Fibroblast of skin of abdomen (primary cell): ENCODE measurements around the gene PRR7.
A peak's percentile ranks its signal among the peaks of the same experiment; 100 is the strongest.

Source experiments
- DNase-seq: peaks from one replicate; pipeline ENCODE4 v3.0.0-alpha.2; 2013

The PRR7 gene

DNA sequence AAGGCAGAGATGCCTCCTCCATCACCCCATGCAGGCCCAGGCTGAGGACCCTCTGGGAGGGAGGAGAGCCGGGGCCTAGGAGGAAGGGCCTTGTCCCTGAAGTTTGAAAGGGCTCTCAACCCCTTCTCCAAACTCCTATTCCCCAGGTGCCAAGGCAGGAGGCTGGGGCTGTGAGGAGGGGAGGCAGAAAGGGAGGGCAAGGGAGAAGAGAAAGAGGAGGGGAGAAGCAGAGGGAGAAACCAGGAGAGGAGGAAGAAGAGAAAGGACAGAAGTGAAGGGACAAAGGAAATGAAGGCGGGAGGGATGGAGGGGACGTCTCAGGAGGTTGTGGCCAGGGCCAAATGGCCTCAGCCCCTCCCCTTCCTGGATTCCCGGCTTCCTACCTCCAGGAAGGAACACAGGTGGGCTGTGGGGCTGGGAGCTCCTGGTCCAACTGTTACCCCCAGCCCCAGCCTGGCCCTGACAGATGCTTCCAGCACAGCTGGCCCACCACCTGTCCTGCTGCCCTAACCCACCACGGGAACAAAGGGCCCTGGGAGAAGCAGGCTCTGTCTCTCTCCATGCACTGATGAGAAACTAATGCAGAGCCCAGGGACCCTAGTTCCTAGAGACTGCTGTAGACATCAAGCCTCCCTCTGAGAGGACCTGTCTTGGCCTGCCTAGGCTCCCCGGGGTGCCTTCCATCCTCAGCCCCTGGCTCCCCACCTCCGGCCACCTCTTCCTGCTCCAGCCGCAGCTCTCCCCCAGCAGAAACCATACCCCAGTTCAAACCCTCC, 23.3 kb downstream of the PRR7 start:
- no peak for DNase-seq

DNA sequence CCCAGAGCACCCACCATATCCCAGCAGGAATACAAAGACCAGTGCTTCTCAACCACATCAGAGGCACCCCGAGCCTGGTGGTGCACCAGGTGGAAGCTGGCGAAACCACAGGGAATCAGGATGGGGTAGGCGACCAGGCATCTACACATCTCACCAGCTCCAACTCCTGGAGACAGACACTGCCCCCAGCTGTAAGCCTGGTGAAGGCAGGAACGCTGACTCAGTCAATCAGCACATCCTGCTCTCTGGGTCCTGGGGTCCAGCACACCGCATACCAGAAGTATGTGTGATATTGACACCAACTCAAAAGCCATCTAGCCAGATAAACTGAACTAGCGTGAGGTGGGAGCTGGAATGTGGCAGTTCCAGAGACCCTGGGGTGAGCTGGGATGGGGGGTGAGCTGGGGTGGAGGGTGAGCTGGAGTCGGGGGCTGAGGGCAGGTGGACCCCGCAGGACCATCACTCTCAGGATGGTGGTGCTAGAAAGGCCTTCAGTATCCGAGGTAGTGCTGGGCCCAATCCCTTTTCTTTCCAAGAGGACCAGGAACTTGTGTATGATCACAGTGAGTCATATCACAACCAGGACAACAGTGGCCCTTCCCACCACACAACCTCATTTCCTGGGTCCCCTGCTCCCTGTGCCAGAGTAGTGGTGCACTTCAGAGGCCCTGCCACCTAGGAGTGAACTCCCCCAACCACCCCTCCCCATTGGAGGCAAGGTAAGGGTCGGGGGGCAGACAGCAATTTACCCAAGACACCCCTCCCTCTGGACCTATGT, 24.3 kb downstream of the PRR7 start:
- peak; percentile 68 for DNase-seq

- peak; percentile 65 for DNase-seq
These were observed 25.2 kb downstream of the PRR7 start for GRCh38 chr5:177471610-177472356.

- DNase-seq = peak; percentile 52
These were observed 26.1 kb downstream of the PRR7 start for GRCh38 chr5:177472460-177473442.

- DNase-seq = peak; percentile 80
These were observed 26.9 kb downstream of the PRR7 start, which contains the start of gene DBN1 for GRCh38 chr5:177473443-177474001. TSS of gene DBN1 (minus strand) at chr5:177473634. CDS start at chr5:177473521, 113 bp downstream.

DNA sequence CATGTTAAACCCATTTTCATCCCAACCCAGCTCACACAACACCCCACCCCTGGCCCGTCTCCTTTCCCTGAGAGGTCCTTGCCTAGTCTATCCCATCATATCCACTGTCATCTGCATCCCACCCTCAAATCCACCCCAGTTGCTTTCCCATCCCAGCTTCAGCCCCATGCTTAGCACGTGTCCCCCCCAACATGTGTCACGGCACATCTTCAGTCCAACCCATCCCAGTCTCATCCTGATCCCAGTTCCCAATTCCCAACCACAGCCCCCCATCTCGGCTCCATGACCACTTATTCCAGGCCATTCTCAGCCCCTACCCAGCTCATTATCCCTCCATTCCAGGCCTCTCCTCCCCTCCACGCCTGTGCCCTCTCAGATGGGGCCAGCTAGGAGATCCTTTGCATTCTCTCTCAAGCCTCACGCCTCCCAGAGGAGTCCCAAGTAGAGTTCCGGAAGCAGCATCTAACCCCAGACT, 27.4 kb downstream of the PRR7 start:
- DNase-seq = peak; percentile 47

DNA sequence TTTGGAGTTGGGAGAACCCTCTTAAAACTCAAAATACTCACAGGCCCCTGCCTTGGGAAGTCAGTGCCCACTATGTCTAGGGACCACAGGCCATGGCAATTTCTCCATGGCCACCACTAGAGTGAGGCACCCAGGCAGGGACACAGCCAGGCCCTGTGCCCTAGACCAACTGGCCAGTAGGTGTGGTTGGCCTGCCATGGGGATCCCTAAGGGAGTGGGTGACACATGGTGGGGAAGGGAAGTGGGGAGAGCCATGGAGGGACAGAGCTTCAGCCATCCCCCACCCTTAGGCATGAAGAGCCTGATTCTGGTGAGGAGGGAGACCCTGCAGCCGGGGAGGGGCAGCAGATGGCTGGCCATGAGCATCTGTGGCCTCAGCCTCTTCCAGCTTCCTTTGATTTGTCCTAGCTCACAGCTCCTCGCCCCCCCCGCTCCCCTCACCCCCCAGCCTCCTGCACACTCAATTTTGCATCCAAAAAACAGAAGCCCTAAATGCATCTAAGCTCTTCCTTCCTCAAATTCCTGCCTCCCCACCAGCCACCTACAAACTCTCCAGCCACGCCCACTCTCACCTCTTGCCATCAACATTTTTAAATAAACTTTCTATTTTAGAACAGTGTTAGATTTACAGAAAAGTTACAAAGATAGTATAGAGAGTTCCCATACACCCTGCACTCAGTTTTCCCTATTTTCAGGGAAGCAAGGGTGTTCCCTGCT, 28.4 kb downstream of the PRR7 start:
- DNase-seq = peak; percentile 50

- DNase-seq = no peak
These were observed 29.2 kb downstream of the PRR7 start for GRCh38 chr5:177475563-177476427.

GRCh38 chr5:177476531-177477233, 30.1 kb downstream of the PRR7 start:
- peak; percentile 76 for DNase-seq

GRCh38 chr5:177477701-177478477, 31.3 kb downstream of the PRR7 start:
- DNase-seq = peak; percentile 49

DNA sequence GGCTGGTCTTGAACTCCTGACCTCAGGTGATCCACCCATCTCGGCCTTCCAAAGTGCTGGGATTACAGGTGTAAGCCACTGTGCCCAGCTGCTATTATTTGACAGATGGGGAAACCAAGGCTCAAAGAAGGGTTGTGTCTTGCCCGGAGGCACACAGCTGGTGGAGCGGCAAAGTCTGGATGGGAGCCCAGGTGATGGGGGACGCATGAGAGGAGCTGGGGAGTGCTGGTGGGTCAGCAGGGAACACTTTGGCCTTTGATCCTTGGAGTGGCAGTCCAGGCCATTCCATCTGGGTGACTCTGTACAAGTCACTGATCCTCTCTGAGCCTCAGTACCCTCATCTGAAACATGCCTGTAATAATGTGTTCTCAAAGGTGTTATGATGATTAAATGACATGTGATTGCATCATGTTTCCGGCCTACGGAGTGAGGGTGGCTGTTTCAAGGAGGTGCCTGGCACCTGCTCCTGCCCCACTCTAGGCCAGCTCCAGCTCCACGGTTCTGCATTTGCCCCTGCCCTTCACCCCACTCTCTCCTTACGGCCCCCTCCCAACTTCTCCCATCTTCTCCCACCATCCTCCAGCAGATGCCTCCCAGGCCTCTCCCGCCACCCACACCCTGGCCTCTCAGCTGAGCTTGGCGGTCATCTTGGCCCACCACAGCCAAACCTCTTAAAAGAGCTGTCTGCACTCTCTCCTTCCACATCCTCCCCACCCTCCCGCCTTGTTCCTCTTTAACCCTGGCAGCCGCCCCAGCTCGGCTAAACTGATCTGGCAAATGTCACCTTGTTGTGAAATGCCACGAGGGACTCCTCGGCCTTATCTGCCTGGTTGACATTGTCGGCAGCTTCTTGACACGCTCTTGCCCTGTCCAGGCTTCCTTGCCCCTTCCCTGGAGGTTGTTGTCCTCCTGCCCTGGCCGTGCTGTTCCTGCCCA, 32.4 kb downstream of the PRR7 start:
- DNase-seq = peak; percentile 67

- DNase-seq = peak; percentile 57
These were observed 33.2 kb downstream of the PRR7 start for GRCh38 chr5:177479774-177480173.

GRCh38 chr5:177482359-177482795, 35.8 kb downstream of the PRR7 start:
- DNase-seq = no peak

GRCh38 chr5:177483042-177483441, 36.4 kb downstream of the PRR7 start:
- DNase-seq = no peak

DNA sequence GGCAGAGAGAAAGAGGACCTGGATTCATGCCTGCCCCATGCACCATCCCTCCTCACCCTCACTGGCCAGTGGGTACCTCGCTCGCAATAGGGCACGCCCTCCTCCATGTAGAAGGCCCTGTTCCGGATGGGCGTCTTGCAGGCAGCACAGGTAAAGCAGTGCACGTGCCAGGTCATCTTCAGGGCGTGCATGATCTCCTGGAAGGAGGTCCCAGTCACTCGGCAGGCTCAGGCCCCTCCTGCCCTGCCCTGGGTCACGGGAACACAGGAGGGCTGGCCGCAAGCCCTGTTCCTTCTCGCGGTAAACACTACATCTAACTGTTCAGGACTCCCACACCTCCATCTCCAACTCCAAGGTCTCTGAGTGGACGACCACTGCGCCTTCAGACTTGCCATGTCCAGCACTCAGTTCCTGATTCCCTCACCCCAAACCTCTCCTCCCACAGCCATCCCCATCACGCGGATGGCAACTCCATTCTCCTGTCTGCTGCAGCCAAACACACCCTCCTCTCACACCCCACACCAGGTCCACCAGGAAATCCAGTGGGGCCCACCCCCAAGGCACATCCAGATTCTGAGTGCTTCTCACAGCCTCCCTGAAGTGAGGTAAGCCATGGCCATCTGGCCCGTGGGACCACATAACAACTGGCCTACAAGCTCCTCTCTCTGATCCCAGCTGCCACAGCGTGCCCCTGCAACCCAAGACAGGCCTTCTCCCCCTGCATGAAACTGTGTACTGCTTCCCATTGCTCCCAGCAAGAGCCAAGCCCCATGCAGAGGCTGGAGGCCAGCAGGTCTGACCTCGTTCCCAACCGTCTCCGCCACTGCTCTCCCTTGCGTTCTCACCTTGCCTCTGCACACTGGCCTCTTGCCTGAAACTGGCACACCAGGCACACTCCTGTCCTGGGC, 37.6 kb downstream of the PRR7 start:
- no peak for DNase-seq
